ENCODE data around the gene ETV5.
"Not testable (repeated sequence)": the region's sequence is repeated elsewhere in the genome, so short reads cannot be mapped to it uniquely, and the experiment has no call there.

ETV5 gene

DNA sequence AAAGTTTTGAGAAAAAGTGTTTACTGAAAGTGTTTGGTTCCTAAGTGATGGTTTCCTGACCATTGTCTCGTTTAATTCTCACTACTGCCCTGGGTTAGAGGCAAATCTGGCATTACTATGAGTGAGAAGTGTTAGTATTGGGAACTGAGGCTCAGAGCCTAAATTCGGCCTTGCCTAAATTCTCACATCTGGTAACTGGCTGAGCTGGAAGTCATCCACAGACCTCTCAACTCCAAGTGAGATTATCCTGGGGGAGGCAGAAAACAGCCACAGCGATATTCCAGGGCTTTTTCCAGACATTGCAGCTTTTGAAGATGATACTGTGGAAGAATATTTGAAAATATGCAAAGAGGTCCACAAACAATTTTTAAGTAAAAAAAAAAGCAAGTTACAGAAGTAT, 86.0 kb downstream of the ETV5 start:
- DNase-seq (ENCODE audit: low read depth in 2 of 2), result no peak

DNA sequence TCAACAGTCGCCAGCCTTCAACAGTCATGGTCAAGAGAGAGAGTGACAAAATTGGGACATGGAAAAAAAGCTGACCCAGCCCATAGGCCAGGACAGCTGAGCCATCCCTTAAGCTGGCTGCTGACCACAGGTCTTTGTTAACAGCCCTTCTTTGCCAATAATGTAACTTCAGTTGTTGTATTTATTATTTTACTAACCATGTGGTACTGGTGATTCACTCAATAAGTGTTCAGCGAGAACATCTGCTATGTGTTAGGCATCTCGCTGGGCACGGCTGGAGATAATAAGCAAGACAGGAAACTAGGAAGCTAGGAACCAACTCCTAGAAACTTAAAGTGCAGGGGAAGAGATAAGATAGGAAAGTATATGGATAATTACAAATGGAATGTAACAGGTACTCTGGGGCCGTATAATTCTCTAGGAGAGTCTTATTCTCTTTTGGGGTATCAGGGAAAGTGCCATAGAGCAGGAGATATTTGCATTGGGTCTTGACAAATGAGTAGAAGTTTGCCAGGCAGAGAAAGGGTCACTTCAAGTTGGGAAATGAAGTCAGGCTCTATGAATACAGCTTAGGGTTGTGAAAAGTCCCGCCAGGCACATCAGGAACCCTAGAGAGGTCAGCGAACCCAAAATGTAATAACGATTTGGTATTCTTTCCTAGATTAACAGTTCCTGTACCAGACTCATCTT, 87.1 kb downstream of the ETV5 start:
- peak; percentile 63 to 72 for DNase-seq (ENCODE audit: low read depth in 2 of 2)

DNA sequence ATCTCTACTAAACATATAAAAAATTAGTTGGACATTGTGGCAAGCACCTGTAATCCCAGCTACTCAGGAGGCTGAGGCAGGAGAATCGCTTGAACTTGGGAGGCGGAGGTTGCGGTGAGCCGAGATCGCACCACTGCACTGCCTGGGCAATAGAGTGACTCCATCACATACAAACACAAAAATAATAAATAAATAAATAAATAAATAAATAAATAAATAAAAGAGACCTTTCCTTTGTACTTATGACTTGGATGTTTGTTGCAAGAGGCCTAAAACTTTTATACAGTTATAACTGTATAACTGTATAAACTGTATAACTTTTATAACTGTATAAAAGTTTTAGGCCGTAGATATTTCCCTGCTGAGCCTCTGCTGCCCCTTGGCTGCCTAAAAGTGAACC, 87.6 kb downstream of the ETV5 start:
- not testable (repeated sequence) for DNase-seq (ENCODE audit: low read depth in 2 of 2)

DNA sequence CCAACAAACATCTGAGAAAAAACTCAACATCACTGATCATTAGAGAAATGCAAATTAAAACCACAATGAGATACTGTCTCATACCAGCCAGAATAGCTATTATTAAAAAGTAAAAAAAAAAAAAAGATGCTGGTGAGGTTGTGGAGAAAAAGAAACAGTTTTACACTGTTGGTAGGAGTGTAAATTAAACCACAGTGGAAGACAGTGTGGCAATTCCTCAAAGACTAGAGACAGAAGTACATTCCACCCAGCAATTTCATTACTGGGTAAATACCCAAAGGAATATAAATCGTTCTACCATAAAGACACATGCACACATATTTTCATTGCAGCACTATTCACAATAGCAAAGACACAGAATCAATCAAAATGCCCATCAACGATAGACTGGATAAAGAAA, 89.6 kb downstream of the ETV5 start:
- not testable (repeated sequence) for DNase-seq (ENCODE audit: low read depth in 2 of 2)

DNA sequence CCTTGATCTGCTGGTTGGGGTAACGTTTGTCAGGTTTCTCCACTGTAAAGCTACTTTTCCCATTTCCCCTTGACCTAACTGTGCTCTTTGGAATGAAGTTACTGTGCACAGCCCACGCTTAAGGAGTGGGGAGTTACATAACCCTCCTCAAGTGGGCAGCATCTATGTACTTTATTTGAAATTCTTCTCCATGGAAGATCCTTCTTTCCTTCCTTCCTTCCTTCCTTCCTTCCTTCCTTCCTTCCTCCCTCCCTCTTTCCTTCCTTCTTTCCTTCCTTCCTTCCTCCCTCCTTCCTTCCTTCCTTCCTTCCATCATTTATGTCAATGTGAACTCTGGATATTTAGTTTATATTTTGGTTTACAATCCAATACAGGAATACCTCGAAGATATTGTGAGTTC, 94.0 kb downstream of the ETV5 start:
- DNase-seq (ENCODE audit: low read depth in 2 of 2), result no peak

DNA sequence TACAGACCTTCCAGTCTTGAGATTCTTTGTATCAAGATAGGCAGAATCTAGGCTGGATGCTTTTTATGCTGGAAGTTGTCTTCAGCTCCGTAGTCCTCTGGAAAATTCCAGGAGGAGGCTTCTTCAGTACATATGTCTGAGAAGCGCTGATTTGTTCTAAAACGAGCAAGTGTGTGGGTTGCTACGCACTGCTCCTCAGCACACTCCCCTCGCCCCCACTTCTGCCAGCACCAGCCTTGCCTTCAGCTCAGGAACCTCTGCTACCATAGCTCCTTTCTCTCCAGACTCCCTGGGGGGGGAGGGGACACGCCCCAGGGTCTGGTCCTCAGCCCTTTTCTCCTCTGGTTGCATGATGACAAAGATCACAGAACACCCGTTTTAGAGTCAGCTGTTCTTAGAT, 95.6 kb downstream of the ETV5 start:
- DNase-seq (ENCODE audit: low read depth in 2 of 2), result no peak

DNA sequence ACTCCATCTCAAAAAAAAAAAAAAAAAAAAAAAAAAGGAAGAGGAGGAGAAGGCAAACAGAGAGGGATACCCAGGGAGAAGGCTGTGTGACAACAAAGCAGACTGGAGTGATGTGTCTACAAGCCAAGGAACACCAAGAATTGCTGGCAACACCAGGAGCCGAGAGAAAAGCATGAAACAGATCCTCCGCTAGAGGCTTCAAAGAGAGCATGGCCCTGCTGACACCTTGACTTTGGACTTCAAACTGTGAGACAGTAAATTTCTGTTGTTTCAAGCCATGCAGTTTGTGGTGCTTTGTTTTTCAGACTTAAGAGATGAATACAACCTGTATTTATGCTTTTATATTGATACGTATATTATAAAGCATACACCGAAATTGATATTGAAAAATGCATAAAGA, 96.8 kb downstream of the ETV5 start:
- DNase-seq (ENCODE audit: low read depth in 2 of 2), result no peak

DNA sequence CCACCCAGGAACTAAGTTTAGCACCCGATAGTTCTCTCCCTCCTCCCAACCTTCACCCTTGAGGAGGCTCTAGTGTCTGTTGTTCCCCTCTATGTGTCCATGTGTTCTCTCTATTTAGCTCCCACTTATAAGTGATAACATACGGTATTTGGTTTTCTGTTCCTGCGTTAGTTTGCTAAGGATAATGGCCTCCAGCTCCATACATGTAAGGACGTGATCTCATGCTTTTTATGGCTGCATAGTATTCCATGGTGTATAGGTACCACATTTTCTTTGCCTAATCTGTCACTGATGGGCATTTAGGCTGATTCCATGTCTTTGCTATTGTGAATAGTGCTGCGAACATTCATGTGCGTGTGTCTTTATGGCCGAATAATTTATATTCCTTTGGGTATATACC, 104.2 kb downstream of the ETV5 start:
- DNase-seq (ENCODE audit: low read depth in 2 of 2), result no peak

DNA sequence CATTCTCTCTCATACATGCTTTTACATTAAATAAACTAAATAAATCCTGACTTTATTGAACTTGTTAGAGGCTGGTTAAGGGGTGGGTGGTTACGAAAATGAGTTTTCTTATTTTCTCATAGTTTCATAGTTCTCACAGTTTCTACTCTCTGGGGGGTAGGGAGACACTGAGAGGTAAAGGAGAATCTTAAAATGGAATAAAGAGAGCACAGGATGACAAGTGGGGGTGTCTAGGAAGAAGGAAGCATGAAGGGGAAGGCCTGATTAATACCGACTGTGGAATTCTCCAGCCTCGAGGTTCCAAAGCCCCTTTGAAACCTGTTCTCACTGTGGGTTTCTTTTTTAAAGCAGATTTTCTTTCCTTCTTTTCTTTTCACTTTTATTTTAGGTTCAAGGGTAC, 104.7 kb downstream of the ETV5 start:
- DNase-seq (ENCODE audit: low read depth in 2 of 2), result no peak

DNA sequence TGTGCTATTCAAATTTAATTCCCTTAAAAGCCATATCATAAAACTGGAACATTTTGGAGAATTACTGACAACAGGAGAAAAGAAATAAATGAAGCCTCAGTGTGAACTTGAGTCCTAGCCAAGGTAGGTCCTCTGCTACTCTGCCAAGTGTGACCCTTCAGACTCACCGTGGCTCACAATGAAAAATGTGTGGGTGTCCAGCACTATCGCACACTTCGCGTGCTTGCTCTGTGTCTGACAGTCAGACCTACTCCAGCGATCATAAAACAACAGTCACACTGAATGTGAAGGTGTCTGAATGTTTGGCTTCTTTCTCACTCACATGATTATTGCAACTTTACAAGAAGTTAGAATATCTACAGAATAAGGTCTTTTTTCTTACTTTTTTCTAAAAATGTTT, 105.3 kb downstream of the ETV5 start:
- DNase-seq (ENCODE audit: low read depth in 2 of 2), result no peak

DNA sequence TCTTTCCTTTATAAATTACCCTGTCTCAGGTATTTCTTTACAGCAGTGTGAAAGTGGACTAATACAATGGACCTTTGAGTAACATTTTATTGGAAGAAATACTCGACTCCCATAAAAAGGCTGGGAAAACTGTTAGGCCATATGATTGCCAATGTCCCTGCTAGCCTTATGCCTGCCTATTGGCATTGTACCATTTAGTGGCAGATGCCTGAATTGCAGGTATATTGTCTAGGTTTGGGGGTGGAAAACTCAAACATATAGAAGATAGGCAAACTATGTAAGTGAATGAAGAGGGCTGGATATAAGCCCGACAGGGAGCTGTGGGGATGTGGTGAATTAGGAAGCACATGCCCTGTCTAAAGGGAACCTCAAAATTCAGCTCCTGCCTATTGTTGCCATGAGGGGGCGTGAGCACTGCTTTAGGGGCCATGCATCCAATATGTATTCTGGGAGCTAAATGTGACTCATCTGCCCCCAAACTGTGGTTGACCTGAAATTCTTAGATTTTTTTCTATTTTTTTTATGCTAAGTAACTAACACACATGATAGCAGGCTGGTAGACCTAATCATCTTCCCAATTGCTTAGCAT, 105.9 kb downstream of the ETV5 start:
- DNase-seq (ENCODE audit: low read depth in 2 of 2), result no peak

DNA sequence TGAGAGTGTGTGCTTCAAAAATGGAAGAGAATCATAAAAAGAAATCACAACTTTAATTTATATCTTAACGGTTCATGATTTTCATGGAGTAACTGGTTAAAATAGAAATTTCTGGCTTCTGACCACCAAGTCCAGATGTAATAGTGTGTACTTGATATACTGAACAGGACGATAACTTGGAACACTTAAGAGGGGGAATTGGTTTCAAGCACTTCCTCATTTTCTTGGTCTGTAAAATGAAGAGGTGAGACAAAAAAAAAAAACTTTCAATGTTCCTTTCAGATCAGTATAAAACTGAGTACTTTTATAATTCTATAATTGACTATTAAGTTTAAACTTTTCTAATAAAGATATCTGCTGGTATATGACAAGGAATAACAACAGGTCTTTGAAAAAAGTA, 107.0 kb downstream of the ETV5 start:
- DNase-seq (ENCODE audit: low read depth in 2 of 2), result no peak

DNA sequence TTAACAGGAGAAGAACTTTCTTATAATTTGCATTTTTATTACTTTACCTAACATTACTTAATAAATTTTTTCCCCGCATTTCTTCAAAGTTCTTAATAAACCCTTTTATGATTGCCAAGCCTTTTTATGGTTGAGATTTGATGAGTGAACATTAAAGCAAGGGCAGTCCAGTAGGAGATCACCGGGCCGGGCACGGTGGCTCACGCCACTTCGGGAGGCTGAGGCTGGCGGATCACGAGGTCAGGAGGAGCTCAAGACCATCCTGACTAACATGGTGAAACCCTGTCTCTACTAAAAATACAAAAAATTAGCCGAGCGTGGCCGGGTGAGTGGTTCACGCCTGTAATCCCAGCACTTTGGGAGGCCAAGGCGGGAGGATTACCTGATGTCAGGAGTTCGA, 109.7 kb downstream of the ETV5 start:
- DNase-seq (ENCODE audit: low read depth in 2 of 2), result no peak

DNA sequence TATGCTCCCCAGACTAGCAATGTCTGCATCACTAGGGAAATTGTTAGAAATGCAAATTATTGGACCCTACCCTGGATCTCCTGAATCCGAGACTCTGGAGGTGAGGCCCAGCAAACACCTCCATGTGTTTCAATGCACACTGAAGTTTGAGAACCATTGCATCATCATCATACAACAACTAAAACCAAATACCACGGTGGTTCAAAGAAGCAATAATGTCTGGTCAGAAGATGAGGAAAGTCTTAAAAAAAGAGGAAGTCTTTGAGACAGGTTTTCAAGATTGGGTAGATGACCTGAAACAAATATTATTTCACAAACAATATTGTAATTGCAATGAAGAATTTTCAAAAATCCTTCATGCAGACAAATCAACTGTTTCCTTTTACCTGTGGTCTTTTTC, 110.8 kb downstream of the ETV5 start:
- DNase-seq (ENCODE audit: low read depth in 2 of 2), result no peak

DNA sequence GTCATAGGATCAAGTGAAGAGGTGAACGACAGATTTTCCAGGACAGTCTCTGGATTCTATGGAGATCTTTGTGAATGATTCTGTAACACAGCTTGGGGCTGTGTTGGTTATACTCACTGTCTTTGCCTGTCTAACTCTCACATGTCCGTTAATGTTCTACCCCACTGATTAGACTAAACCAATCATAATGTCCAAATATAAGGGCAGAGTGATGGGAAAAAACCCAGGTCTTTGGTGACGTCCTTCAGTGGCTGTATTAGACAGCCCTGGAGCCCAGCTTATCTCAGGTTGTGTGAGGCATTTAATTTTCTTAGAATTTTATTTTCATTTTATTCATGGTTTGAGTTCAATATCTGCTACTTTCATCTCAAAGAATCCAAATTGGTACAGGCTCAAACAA, 111.8 kb downstream of the ETV5 start:
- DNase-seq (ENCODE audit: low read depth in 2 of 2), result no peak

All from fibroblast of skin of left biceps (primary cell).